Mesothelial cell of epicardium (in vitro differentiated cells): ENCODE data around the gene RAB39B. TPM values are rescaled to one million over a fixed set of nuclear protein-coding genes. Genes with fewer than 3 reads are reported as not detected.
A peak's percentile ranks its signal among the peaks of the same experiment; 100 is the strongest.
"Not testable (repeated sequence)": the region's sequence is repeated elsewhere in the genome, so short reads cannot be mapped to it uniquely, and the experiment has no call there.

ENCODE experiments used
- DNase-seq, 2 experiments: peaks; one replicate each; pipeline ENCODE4 v3.0.0; 2021; ENCODE audit warnings: low spot score in 2 of 2; ENCODE audit not compliant: unreplicated experiment in 2 of 2
- H3K27ac Mint-ChIP-seq: 2 replicates; pipeline ENCODE4 v1.8.0; 2021; ENCODE audit warnings: mixed read lengths
- H3K27me3 Mint-ChIP-seq: 2 replicates; pipeline ENCODE4 v1.8.0; 2021; ENCODE audit warnings: low read depth, mixed read lengths
- H3K36me3 Mint-ChIP-seq: 2 replicates; pipeline ENCODE4 v1.8.0; 2021; ENCODE audit warnings: mixed read lengths
- H3K4me1 Mint-ChIP-seq: 2 replicates; pipeline ENCODE4 v1.8.0; 2021; ENCODE audit warnings: mixed read lengths
- H3K4me3 Mint-ChIP-seq: 2 replicates; pipeline ENCODE4 v1.8.0; 2021; ENCODE audit warnings: mild to moderate bottlenecking, moderate library complexity, mixed read lengths
- H3K9me3 Mint-ChIP-seq: 2 replicates; pipeline ENCODE4 v1.8.0; 2021; ENCODE audit warnings: mixed read lengths
- total RNA-seq: library from RNA; stranded (reverse); gene quantifications from 3 replicates; pipeline ENCODE4 v1.2.1, GENCODE V29; 2021
- TF ChIP-seq, protein P1 (sequence below): fragments of 200-600 bp; sonication (generic); IDR thresholded peaks from one replicate; pipeline ENCODE4 v1.5.0; 2021; ENCODE audit warnings: antibody characterized with exemption; ENCODE audit not compliant: unreplicated experiment

The RAB39B gene
- total RNA-seq, 1 donor from 2014 or later: 1.9 TPM

- DNase-seq: no peak
- TF ChIP-seq, protein P1, sequence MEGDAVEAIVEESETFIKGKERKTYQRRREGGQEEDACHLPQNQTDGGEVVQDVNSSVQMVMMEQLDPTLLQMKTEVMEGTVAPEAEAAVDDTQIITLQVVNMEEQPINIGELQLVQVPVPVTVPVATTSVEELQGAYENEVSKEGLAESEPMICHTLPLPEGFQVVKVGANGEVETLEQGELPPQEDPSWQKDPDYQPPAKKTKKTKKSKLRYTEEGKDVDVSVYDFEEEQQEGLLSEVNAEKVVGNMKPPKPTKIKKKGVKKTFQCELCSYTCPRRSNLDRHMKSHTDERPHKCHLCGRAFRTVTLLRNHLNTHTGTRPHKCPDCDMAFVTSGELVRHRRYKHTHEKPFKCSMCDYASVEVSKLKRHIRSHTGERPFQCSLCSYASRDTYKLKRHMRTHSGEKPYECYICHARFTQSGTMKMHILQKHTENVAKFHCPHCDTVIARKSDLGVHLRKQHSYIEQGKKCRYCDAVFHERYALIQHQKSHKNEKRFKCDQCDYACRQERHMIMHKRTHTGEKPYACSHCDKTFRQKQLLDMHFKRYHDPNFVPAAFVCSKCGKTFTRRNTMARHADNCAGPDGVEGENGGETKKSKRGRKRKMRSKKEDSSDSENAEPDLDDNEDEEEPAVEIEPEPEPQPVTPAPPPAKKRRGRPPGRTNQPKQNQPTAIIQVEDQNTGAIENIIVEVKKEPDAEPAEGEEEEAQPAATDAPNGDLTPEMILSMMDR: no peak
- H3K4me1 Mint-ChIP-seq: no peaks in the 10 kb centered on the region
- H3K27me3 Mint-ChIP-seq: no peaks in the 10 kb centered on the region
- no peak overlapping the region for H3K27ac Mint-ChIP-seq
- peaks cover 40% of the 10 kb centered on the region for H3K36me3 Mint-ChIP-seq
- H3K4me3 Mint-ChIP-seq: no peak overlapping the region
- H3K9me3 Mint-ChIP-seq: peaks cover 29% of the 10 kb centered on the region
Observed at GRCh38 chrX:155225774-155226173, 38.5 kb downstream of the RAB39B start.

DNA sequence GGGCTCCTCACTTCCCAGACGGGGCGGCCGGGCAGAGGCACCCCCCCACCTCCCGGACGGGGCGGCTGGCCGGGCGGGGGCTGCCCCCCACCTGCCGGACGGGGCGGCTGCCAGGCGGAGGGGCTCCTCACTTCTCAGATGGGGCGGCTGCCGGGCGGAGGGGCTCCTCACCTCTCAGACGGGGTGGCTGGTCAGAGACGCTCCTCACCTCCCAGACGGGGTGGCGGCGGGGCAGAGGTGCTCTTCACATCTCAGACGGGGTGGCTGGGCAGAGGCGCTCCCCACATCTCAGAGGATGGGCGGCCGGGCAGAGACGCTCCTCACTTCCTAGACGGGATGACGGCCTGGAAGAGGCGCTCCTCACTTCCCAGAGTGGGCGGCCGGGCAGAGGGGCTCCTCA is 40.5 kb downstream of the RAB39B start:
- peaks cover 35% of the 10 kb centered on the region for H3K36me3 Mint-ChIP-seq
- H3K27me3 Mint-ChIP-seq, DNase-seq, H3K4me1 Mint-ChIP-seq, H3K27ac Mint-ChIP-seq, H3K4me3 Mint-ChIP-seq: not testable (repeated sequence)
- H3K9me3 Mint-ChIP-seq: peaks cover 24% of the 10 kb centered on the region

DNA sequence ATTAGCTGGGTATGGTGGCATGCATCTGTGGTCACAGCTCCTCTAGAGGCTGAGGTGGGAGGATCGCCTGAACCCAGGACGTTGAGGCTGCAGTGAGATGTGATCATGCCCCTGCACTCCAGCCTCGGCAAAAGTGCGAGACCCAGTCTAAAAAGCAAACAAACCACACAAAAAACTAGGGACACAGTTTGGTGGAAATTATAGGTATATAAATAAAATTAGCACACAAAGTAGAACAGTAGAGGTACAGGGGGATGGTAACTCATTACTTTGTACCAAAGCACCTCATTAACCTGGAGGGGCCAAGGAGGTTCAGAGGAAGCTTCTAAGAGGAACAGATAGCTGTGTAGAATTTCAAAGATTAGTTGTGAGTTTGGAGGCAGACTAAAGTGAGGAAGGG is 42.9 kb downstream of the RAB39B start:
- TF ChIP-seq, protein P1: no peak
- H3K9me3 Mint-ChIP-seq: peaks cover 30% of the 10 kb centered on the region
- H3K36me3 Mint-ChIP-seq: peaks cover 28% of the 10 kb centered on the region
- H3K27me3 Mint-ChIP-seq: no peaks in the 10 kb centered on the region
- H3K4me3 Mint-ChIP-seq: no peak overlapping the region
- peaks cover 18% of the 10 kb centered on the region for H3K4me1 Mint-ChIP-seq
- no peak overlapping the region for H3K27ac Mint-ChIP-seq
- no peak for DNase-seq

DNA sequence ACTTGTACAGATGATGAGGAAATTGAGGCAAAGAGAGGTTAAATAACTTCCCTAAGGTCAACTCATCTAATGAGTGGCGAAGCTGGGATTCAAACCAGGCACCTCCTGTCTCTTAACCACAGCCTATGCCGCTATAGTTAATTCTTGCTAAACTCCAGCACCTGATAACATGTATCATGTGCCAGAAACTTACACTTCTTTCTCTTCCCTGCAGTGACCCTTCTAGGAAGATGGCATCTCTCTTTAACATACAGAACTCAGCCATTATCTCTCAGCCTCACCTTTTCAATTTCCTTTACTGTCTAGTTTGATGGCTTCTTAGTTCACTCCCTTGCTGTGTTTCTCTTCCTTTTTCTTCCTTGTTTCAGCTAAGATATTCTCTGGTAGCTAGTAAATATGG is 45.5 kb downstream of the RAB39B start:
- TF ChIP-seq, protein P1: no peak
- Mint-ChIP-seq H3K27me3 (no peaks in the 10 kb centered on the region), H3K27ac (no peak overlapping the region), H3K9me3 (peaks cover 32% of the 10 kb centered on the region), H3K4me1 (peaks cover 21% of the 10 kb centered on the region), H3K4me3 (no peak overlapping the region), H3K36me3 (peaks cover 17% of the 10 kb centered on the region)
- DNase-seq: no peak

DNA sequence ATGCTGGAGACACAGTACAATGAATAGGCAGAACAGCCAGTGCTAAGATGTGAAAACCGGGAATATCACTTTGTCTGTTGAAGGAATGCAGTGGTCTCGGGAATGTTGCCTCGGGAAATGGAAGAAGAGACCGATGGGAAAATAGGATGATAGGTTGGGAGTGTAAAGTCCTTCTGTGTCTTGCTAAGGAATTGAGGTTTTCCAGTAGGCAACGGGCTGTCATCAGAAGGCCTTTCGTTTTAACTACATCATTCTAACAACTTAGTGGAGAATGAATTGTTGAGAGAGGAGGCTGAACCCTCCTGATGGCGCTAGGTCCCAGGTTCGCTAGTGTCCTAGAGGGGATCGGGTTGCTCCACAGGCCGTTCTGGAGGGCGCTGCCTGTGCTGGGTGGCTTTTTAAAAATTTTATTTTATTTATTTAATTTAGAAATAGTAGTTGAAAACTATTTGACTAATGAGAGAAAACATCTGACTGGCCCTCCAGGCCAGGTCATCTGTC is 47.3 kb downstream of the RAB39B start:
- Mint-ChIP-seq H3K36me3 (peaks cover 8% of the 10 kb centered on the region), H3K27me3 (no peaks in the 10 kb centered on the region), H3K27ac (peak overlapping the region; percentile 75), H3K4me1 (peaks cover 21% of the 10 kb centered on the region), H3K4me3 (peak overlapping the region; percentile 86), H3K9me3 (peaks cover 24% of the 10 kb centered on the region)
- no peak for DNase-seq
- TF ChIP-seq, protein P1: no peak

DNA sequence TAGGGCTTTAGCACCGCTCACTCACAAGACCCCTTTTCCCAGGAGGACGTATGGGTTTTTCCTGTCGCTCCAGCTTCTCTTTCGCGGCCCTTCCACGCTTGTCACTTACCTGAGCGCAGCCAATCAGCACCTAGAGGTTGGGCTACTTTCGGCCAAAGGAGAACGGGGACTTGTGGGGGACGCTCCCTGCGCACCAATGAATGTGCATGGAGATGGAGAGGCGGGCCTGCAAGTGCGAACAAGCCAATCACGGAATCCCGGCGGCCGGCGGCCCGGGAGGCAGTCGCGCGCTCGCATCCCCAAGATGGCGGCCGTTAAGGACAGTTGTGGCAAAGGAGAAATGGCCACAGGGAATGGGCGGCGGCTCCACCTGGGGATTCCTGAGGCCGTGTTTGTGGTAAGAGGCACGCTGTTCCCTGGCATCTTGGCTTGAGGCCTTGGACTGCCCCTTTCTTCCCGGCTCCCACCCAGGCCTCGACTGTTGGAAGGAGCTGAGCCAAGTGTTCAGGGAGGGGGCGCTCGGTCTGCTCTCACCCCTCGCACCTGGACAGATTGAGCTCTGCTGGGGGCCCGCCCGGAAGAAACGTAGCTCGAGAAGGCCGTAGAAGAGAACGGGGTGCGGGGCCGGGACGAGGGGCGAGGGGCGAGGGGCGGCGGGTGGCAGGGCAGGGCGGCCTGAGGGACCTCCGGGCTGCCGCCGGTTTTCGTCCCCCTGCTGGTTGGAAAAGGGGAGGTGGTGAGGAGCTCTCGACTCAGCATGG is 47.9 kb downstream of the RAB39B start, which contains the start of gene VBP1:
Gene VBP1 (plus strand): TSS at position 282 of the 761 bp plus-strand sequence. CDS start 23 bp downstream, at position 305.
- peaks cover 19% of the 10 kb centered on the region for H3K9me3 Mint-ChIP-seq
- no peaks in the 10 kb centered on the region for H3K27me3 Mint-ChIP-seq
- H3K4me1 Mint-ChIP-seq: peaks cover 21% of the 10 kb centered on the region
- H3K36me3 Mint-ChIP-seq: peaks cover 2% of the 10 kb centered on the region
- H3K4me3 Mint-ChIP-seq: peak within 1 kb of the TSS; percentile 86
- TF ChIP-seq, protein P1: peak; percentile 55
- peak within 1 kb of the TSS; percentile 75 for H3K27ac Mint-ChIP-seq
- peak; percentile 76 to 82 for DNase-seq
